Right lobe of liver (tissue), 6 donors: ENCODE measurements around the gene STXBP6. TPM values are rescaled to one million over a fixed set of nuclear protein-coding genes. Genes with fewer than 3 reads are reported as not detected.

Experiments used
- ATAC-seq, 4 donors: fragments of 200-7000 bp; cut with Tn5 transposase; one replicate each; pipeline ENCODE4 v1.9.1; 2020; ENCODE audit warnings: mild to moderate bottlenecking in 4 of 4, moderate library complexity in 4 of 4
- DNase-seq, 3 donors: peaks; one replicate each; pipeline ENCODE4 v3.0.0-alpha.2; 2020
- H3K27ac ChIP-seq, 3 donors: fragments of 200-600 bp; one replicate each; pipeline ENCODE4 v1.8.0; 2022
- H3K27me3 ChIP-seq, 2 donors: fragments of 200-600 bp; one replicate each; pipeline ENCODE4 v1.8.0; 2022
- H3K36me3 ChIP-seq, 4 donors: fragments of 200-600 bp; sonication (generic) in 1 of 4; one replicate each; pipeline versions ENCODE4 v1.5.1 to v1.8.0; 2017 to 2022; ENCODE audit warnings: control low read depth in 1 of 4
- H3K4me1 ChIP-seq, 4 donors: fragments of 200-600 bp; sonication (generic) in 1 of 4; one replicate each; pipeline versions ENCODE4 v1.5.1 to v1.8.0; 2017 to 2022; ENCODE audit warnings: control low read depth in 1 of 4
- H3K4me3 ChIP-seq, 3 donors: fragments of 200-600 bp; one replicate each; pipeline ENCODE4 v1.8.0; 2022
- H3K9me3 ChIP-seq, 4 donors: fragments of 200-600 bp; sonication (generic) in 1 of 4; one replicate each; pipeline versions ENCODE4 v1.5.1 to v1.8.0; 2017 to 2022; ENCODE audit warnings: control low read depth in 1 of 4
- POLR2A ChIP-seq: fragments of 450-650 bp; IDR thresholded peaks from one replicate; pipeline ENCODE4 v1.6.1; 2017; ENCODE audit warnings: antibody characterized with exemption, mild to moderate bottlenecking
- WGBS: methylation state at CpG from one replicate; pipeline ENCODE4 v1.1.6; 2018; ENCODE audit warnings: low coverage, low lambda C conversion rate; ENCODE audit not compliant: insufficient coverage; ENCODE audit errors: missing lambda C conversion rate; 5-methylcytosine and 5-hydroxymethylcytosine counted together
- intact Hi-C, 2 donors: fragments of 100-400 bp; cut with DNase I; formaldehyde crosslinking; loops; one replicate each; pipeline versions ENCODE4 v1.11.2 to v1.14.1; 2022
- total RNA-seq, 6 experiments: library from RNA; depleted of rRNA in 2 of 6; stranded (reverse); fragments of >200 nt in 2 of 6; fragmentation: NEBNext Ultra II Directional in 3 of 6; extraction: Animal tissue kit (Norgen Biotek cat#: 25700) in 3 of 6; gene quantifications; one replicate each; pipeline versions ENCODE4 v1.1.0 to v1.2.4, GENCODE V29; 2016 to 2023
- TF ChIP-seq, protein P1 (sequence below), 4 donors: fragments of 200-600 bp in 3 of 4; fragments of 450-650 bp in 1 of 4; IDR thresholded peaks; one replicate each; pipeline versions ENCODE4 v1.5.1 to v1.8.0; 2016 to 2022; ENCODE audit warnings: antibody characterized with exemption in 4 of 4, mild to moderate bottlenecking in 2 of 4
- donor health status: DM: no; HTN: yes; CAD: no.
- donor health status: DM: no; HTN: no; CAD: no.
- donor health status: DM: no; HTN: no; CAD: no.
- donor health status: DM: no; HTN: yes; CAD: no.
- donor health status: DM: no; HTN: yes; CAD: no.

The STXBP6 gene
- total RNA-seq, 6 experiments from 2014 or later = 0.55 to 1.7 (median 1.1) TPM

DNA sequence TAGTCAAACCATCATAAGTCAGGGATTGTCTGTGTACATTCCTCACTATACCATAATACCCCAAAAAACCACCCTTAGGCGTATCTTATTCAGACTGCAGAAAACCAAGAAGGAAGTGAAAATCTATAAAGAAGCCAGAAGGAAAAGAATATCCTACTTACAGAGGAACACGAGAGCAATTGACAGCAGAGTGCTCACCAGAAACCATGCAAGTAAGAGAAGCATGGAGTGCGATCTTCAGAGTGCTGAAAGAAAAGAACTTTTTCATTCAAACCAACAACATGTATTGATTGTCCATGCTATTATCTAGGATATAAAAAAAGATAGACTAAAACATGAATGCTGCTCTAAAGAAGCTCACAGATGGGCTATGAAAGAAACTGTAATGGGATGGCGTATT is 50.8 kb downstream of the STXBP6 start:
- DNase-seq (no peak), ATAC-seq (no peak)
- TF ChIP-seq, protein P1, sequence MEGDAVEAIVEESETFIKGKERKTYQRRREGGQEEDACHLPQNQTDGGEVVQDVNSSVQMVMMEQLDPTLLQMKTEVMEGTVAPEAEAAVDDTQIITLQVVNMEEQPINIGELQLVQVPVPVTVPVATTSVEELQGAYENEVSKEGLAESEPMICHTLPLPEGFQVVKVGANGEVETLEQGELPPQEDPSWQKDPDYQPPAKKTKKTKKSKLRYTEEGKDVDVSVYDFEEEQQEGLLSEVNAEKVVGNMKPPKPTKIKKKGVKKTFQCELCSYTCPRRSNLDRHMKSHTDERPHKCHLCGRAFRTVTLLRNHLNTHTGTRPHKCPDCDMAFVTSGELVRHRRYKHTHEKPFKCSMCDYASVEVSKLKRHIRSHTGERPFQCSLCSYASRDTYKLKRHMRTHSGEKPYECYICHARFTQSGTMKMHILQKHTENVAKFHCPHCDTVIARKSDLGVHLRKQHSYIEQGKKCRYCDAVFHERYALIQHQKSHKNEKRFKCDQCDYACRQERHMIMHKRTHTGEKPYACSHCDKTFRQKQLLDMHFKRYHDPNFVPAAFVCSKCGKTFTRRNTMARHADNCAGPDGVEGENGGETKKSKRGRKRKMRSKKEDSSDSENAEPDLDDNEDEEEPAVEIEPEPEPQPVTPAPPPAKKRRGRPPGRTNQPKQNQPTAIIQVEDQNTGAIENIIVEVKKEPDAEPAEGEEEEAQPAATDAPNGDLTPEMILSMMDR (IDR thresholded peaks at IDR 0.05) = no peak
- TF ChIP-seq POLR2A = no peak
- H3K27ac ChIP-seq = no peak overlapping the region
- 88% methylated on average over 4 of the region's 4 CpGs for WGBS
- no peak overlapping the region for H3K4me3 ChIP-seq
- no peaks in the 10 kb centered on the region for H3K27me3 ChIP-seq
- H3K4me1 ChIP-seq = no peaks in the 10 kb centered on the region
- no peaks in the 10 kb centered on the region for H3K36me3 ChIP-seq
- no peaks in the 10 kb centered on the region for H3K9me3 ChIP-seq
- intact Hi-C loops = no loop called here

DNA sequence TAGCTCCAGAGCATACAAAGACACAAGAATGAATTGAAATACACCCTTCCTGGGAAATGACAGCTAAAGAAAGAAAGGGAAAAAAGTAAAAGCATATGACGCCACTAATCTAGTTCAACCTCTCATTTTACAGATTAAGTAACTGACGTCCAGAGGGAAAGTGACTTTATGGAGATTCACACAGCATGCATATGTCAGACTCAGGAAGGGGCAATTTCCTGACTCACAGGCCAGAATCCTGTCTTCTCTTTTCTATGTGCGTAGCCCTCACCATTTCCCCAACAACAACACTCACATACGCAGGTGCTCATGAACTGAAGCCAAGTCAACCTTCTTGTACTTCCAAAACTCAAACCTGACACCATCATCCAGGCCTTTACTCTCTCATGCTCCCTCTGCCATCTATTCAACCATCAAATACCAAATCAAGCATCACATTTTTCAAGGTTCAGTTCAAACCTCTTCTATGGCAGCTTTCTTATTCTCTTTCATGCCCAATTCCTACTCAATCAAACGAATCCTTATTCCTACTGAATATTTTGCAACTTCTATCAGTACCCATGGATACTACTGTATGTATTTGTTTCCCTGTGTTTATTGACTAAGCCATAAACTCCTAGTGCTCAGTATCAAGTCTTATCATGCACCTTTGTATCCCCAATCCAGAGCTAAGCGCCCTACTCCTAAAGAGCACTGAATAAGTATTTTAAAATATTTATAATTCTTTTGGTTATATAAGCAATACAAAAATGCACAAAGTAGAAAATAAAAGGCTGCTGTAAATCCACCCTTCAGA is 52.8 kb downstream of the STXBP6 start:
- H3K9me3 ChIP-seq = no peaks in the 10 kb centered on the region
- no peak overlapping the region for H3K27ac ChIP-seq
- no peak for TF ChIP-seq POLR2A
- no peak overlapping the region for H3K4me3 ChIP-seq
- 73% methylated on average over 6 of the region's 6 CpGs for whole genome bisulfite sequencing
- no peaks in the 10 kb centered on the region for H3K36me3 ChIP-seq
- H3K27me3 ChIP-seq = no peaks in the 10 kb centered on the region
- no peak for ATAC-seq
- no peaks in the 10 kb centered on the region for H3K4me1 ChIP-seq
- no peak for DNase-seq
- intact Hi-C loops = no loop called here

DNA sequence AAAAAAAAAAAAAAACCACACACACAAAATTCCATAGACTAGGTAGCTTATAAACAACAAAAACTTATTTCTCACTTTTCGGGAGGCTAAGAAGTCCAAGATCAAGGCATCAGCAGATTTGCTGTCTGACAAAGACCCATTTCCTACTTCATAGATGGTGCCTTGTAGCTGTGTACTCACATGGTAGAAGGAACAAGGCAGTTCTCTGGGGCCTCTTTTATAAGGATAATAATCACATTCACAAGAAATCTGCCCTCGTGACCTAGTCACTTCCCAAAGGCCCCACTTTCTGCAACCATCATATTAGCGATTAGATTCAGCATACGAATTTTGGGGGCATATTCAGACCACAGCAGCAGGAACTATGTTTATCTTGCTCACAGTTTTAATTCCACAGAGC is 54.9 kb downstream of the STXBP6 start:
- Histone ChIP-seq H3K4me3 (no peak overlapping the region), H3K27ac (no peak overlapping the region)

DNA sequence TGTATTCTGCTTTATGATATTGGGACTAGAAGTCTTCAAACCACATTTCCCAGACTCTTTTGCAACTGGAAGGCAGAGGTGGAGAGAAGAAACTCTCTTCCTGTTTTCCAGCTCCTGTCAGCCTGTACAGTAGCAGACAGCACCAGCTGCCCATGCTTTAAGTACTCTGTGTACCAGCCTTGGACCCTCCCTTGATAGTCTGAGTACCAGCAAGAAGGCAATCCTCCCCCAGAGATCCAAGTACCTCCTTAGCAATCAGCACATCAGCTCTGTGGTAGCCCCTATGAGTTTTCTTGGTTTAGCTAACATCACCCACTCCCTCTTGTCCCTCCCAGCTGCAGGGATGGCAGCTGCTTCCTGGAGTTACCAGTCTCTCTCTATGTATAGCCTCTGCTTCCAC is 56.3 kb downstream of the STXBP6 start:
- no peaks in the 10 kb centered on the region for H3K9me3 ChIP-seq
- intact Hi-C loops = no loop called here
- ATAC-seq (no peak), DNase-seq (no peak)
- H3K4me3 ChIP-seq = no peak overlapping the region
- H3K27me3 ChIP-seq = no peaks in the 10 kb centered on the region
- H3K36me3 ChIP-seq = no peaks in the 10 kb centered on the region
- H3K27ac ChIP-seq = no peak overlapping the region
- H3K4me1 ChIP-seq = no peaks in the 10 kb centered on the region
- TF ChIP-seq, protein P1 (IDR thresholded peaks at IDR 0.05) = no peak
- no peak for TF ChIP-seq POLR2A

More for the DNA sequence above, 54.9 kb downstream of the STXBP6 start:
- TF ChIP-seq POLR2A = no peak
- TF ChIP-seq, protein P1 (IDR thresholded peaks at IDR 0.05) = no peak
- WGBS = 90% methylated on average over 4 of the region's 4 CpGs
- ATAC-seq = no peak
- no peaks in the 10 kb centered on the region for H3K9me3 ChIP-seq
- no peaks in the 10 kb centered on the region for H3K36me3 ChIP-seq
- intact Hi-C loops = no loop called here
- H3K4me1 ChIP-seq = no peaks in the 10 kb centered on the region
- no peak for DNase-seq
- no peaks in the 10 kb centered on the region for H3K27me3 ChIP-seq

DNA sequence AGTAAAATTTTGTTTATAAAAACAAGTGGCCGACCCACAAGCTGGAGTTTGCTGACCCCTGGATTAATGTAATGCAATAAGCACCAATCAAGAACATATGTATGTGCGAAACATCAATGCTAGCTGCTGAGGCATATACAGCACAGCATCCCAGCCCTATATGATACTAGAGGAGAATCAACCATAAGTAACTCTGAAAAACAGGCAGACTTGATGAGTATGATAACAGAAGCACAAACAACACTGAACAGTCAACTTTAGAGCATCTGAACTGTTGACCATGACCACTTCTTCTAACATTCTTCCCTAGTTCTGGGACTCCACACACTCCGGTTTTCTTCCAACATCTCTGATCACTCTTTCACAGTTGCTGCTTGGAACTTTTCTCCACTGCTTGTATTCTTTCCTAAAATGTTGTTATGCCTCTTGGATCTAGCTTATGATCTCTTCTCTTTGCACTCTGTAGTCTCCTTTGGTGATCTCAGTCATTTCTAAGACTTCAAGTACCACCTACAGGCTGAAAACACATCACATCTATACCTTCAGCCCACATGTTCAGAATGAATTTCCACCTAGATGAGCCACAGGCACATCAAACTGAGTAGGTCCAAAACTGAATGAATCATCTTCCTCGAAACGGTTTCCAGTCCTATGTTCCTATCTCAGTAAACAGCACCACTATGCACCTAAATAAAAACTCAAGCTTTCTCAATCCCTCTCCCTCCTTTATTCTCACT is 57.2 kb downstream of the STXBP6 start:
- Histone ChIP-seq H3K4me1 (no peaks in the 10 kb centered on the region), H3K27me3 (no peaks in the 10 kb centered on the region), H3K27ac (no peak overlapping the region), H3K9me3 (no peaks in the 10 kb centered on the region), H3K36me3 (no peaks in the 10 kb centered on the region), H3K4me3 (no peak overlapping the region)
- ATAC-seq = peak in 2 of 4 donors; percentile 25 to 44
- WGBS = 87% methylated on average over 5 of the region's 5 CpGs
- no peak for TF ChIP-seq POLR2A
- TF ChIP-seq, protein P1 (IDR thresholded peaks at IDR 0.05) = no peak
- intact Hi-C loops = no loop called here
- no peak for DNase-seq
